Activated CD4-positive, alpha-beta T cell treated with anti-CD3 and anti-CD28 coated beads for 36 hours (primary cell): ENCODE data around the gene DGKZ. TPM values are rescaled to one million over a fixed set of nuclear protein-coding genes. Genes with fewer than 3 reads are reported as not detected.

Experiments used
- ATAC-seq: fragments of 200-7000 bp; cut with Tn5 transposase; one replicate; pipeline ENCODE4 v1.10.0; 2021; ENCODE audit warnings: mild to moderate bottlenecking, moderate library complexity
- CTCF ChIA-PET: fragments of 350-600 bp; sonication (Branson Sonifier 250); formaldehyde crosslinking; loops from one replicate; lab custom pipeline; 2021; ENCODE audit warnings: antibody characterized with exemption; lab: Charles Lee
- POLR2A ChIA-PET: fragments of 350-600 bp; sonication (Branson Sonifier 250); formaldehyde crosslinking; loops from one replicate; lab custom pipeline; 2021; ENCODE audit warnings: antibody characterized with exemption, inconsistent platforms; lab: Charles Lee
- DNase-seq: peaks from one replicate; pipeline ENCODE4 v3.0.0-alpha.2; 2020
- H3K27ac Mint-ChIP-seq: one replicate; pipeline ENCODE4 v1.8.0; 2021; ENCODE audit warnings: mixed read lengths
- H3K27me3 Mint-ChIP-seq: one replicate; pipeline ENCODE4 v1.8.0; 2021; ENCODE audit warnings: mixed read lengths
- H3K36me3 Mint-ChIP-seq: one replicate; pipeline ENCODE4 v1.8.0; 2021; ENCODE audit warnings: low read depth, mixed read lengths
- H3K4me1 Mint-ChIP-seq: one replicate; pipeline ENCODE4 v1.8.0; 2021; ENCODE audit warnings: mixed read lengths
- H3K4me3 Mint-ChIP-seq: one replicate; pipeline ENCODE4 v1.8.0; 2021; ENCODE audit warnings: mild to moderate bottlenecking, moderate library complexity, mixed read lengths
- H3K9me3 Mint-ChIP-seq: one replicate; pipeline ENCODE4 v1.8.0; 2021; ENCODE audit warnings: low read depth, mixed read lengths
- intact Hi-C, 2 experiments: fragments of 100-400 bp; cut with DNase I in 1 of 2; cut with micrococcal nuclease in 1 of 2; formaldehyde crosslinking; loops; one replicate each; pipeline versions ENCODE4 v1.14.2 to v1.15.1; 2022 to 2024; cut with DNase I, micrococcal nuclease
- total RNA-seq, 2 experiments: library from RNA; stranded (reverse); gene quantifications; one replicate each; pipeline ENCODE4 v1.2.3, GENCODE V29; 2021

DGKZ gene
- total RNA-seq, 2 experiments from 2014 or later = 87.6 to 101 TPM

- H3K4me3 Mint-ChIP-seq = peak overlapping the region; percentile 72
- ChIA-PET POLR2A (no interaction called here), CTCF (interaction anchor here (0.6 to 3.3 kb wide), 5 partner anchors 9 to 142 kb away, joined by 3 to 9 read pairs (median 3); no protein-coding TSS in a partner anchor)
- ATAC-seq (peak; percentile 65), DNase-seq (peak; percentile 90)
- H3K27ac Mint-ChIP-seq = peak overlapping the region; percentile 58
- peaks cover 8% of the 10 kb centered on the region for H3K27me3 Mint-ChIP-seq
- intact Hi-C loops = loop anchor here (1.0 to 5.0 kb wide), 6 partner anchors 12 to 260 kb away; partner anchors contain the start of genes DGKZ (in 2 of the 2) and PHF21A (in 1 of the 2)
- H3K36me3 Mint-ChIP-seq = peaks cover 19% of the 10 kb centered on the region
- peaks cover 8% of the 10 kb centered on the region for H3K4me1 Mint-ChIP-seq
- no peaks in the 10 kb centered on the region for H3K9me3 Mint-ChIP-seq
These were observed 33.2 kb downstream of the DGKZ start for GRCh38 chr11:46380340-46381047.

GRCh38 chr11:46381048-46381818 lies 34.0 kb downstream of the DGKZ start, which contains the start of gene MDK:
TSS of gene MDK (plus strand) at chr11:46381669. CDS start at chr11:46382058, 389 bp downstream.
- Mint-ChIP-seq H3K36me3 (peaks cover 17% of the 10 kb centered on the region), H3K4me3 (peak within 1 kb of the TSS; percentile 72), H3K27me3 (peaks cover 12% of the 10 kb centered on the region), H3K4me1 (peaks cover 8% of the 10 kb centered on the region), H3K27ac (peak within 1 kb of the TSS; percentile 51), H3K9me3 (no peaks in the 10 kb centered on the region)
- intact Hi-C loops = loop anchor here (1.0 to 5.0 kb wide), 4 partner anchors 11 to 260 kb away; partner anchors contain the start of genes DGKZ (in 1 of the 2) and PHF21A (in 1 of the 2)
- ChIA-PET CTCF (interaction anchor here (0.6 to 3.3 kb wide), 2 partner anchors 8 to 29 kb away, joined by 3 to 9 read pairs; no protein-coding TSS in a partner anchor), POLR2A (no interaction called here)
- ATAC-seq = peak; percentile 11
- peak; percentile 48 for DNase-seq

DNA sequence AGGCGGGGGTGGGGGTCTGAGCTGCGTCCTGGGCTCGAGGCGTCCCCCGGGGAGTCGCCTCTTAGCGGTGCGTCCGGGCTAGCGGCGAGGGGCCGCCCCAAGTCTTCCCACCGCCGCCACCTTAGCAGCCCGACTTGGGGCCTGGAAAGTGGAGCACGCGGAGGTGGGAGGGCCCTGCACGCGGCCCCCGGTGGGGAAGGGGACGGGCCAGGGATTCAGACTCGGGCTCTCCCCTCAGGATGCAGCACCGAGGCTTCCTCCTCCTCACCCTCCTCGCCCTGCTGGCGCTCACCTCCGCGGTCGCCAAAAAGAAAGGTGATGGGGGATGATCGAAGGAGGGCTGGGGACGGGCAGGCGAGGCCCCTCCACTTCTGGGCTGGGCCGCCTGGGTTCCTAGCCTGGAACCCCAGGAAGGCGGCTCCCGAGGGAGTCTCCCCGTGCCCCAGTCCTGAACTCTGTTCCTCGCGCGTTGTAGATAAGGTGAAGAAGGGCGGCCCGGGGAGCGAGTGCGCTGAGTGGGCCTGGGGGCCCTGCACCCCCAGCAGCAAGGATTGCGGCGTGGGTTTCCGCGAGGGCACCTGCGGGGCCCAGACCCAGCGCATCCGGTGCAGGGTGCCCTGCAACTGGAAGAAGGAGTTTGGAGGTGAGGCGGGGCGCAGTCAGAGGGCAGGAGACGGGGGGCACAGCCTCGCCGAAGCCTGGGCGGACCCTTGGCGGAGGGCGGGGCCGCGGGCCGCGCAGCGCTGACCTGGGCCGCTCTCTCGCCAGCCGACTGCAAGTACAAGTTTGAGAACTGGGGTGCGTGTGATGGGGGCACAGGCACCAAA lies 34.8 kb downstream of the DGKZ start:
- ATAC-seq = peak; percentile 17
- ChIA-PET CTCF (interaction anchor here (1.1 kb wide), 1 partner anchor 30 kb away, joined by 3 read pairs; no protein-coding TSS in a partner anchor), POLR2A (no interaction called here)
- Mint-ChIP-seq H3K4me1 (peaks cover 8% of the 10 kb centered on the region), H3K9me3 (no peaks in the 10 kb centered on the region), H3K27me3 (peaks cover 20% of the 10 kb centered on the region), H3K27ac (no peak overlapping the region), H3K36me3 (peaks cover 9% of the 10 kb centered on the region), H3K4me3 (peak overlapping the region; percentile 65)
- intact Hi-C loops = loop anchor here (1.0 to 5.0 kb wide), 4 partner anchors 10 to 261 kb away; partner anchors contain the start of genes DGKZ (in 1 of the 2) and PHF21A (in 1 of the 2)
- DNase-seq = peak; percentile 62

- H3K9me3 Mint-ChIP-seq = no peaks in the 10 kb centered on the region
- H3K4me1 Mint-ChIP-seq = peaks cover 8% of the 10 kb centered on the region
- H3K36me3 Mint-ChIP-seq = peaks cover 2% of the 10 kb centered on the region
- ChIA-PET CTCF (interaction anchor here (0.6 to 1.6 kb wide), 8 partner anchors 9 to 314 kb away, joined by 3 to 9 read pairs (median 4); partner anchors contain the start of gene CHRM4), POLR2A (interaction anchor here (1.2 kb wide), 1 partner anchor 9 kb away, joined by 3 read pairs; the partner anchor contains the start of gene CHRM4)
- H3K27me3 Mint-ChIP-seq = peaks cover 24% of the 10 kb centered on the region
- no peak overlapping the region for H3K27ac Mint-ChIP-seq
- H3K4me3 Mint-ChIP-seq = no peak overlapping the region
- intact Hi-C loops = loop anchor here (5.0 kb wide), 2 partner anchors 36 to 146 kb away; partner anchors contain the start of gene DGKZ (in 1 of the 2)
- no peak for ATAC-seq
- DNase-seq = peak; percentile 15
These were observed 35.6 kb downstream of the DGKZ start for GRCh38 chr11:46382646-46383403.

DNA sequence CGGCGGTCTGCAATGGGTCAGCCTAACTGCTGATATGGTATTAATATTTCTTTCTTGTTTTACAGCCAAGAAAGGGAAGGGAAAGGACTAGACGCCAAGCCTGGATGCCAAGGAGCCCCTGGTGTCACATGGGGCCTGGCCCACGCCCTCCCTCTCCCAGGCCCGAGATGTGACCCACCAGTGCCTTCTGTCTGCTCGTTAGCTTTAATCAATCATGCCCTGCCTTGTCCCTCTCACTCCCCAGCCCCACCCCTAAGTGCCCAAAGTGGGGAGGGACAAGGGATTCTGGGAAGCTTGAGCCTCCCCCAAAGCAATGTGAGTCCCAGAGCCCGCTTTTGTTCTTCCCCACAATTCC lies 36.1 kb downstream of the DGKZ start:
- ATAC-seq = no peak
- Mint-ChIP-seq H3K9me3 (no peaks in the 10 kb centered on the region), H3K36me3 (no peaks in the 10 kb centered on the region), H3K27ac (no peak overlapping the region), H3K4me3 (no peak overlapping the region), H3K4me1 (peaks cover 12% of the 10 kb centered on the region), H3K27me3 (peaks cover 29% of the 10 kb centered on the region)
- POLR2A ChIA-PET = interaction anchor here (1.2 kb wide), 1 partner anchor 9 kb away, joined by 3 read pairs; the partner anchor contains the start of gene CHRM4
- CTCF ChIA-PET = interaction anchor here (0.6 to 1.6 kb wide), 8 partner anchors 9 to 313 kb away, joined by 3 to 9 read pairs (median 4); partner anchors contain the start of gene CHRM4
- DNase-seq = no peak
- intact Hi-C loops = loop anchor here (5.0 kb wide), 2 partner anchors 36 to 146 kb away; partner anchors contain the start of gene DGKZ (in 1 of the 2)

GRCh38 chr11:46383974-46384701 lies 36.9 kb downstream of the DGKZ start:
- H3K36me3 Mint-ChIP-seq = no peaks in the 10 kb centered on the region
- POLR2A ChIA-PET = interaction anchor here (1.2 kb wide), 1 partner anchor 8 kb away, joined by 3 read pairs; the partner anchor contains the start of gene CHRM4
- H3K27me3 Mint-ChIP-seq = peaks cover 36% of the 10 kb centered on the region
- H3K4me3 Mint-ChIP-seq = no peak overlapping the region
- DNase-seq (peak; percentile 28), ATAC-seq (no peak)
- intact Hi-C loops = loop anchor here (5.0 kb wide), 2 partner anchors 37 to 147 kb away; partner anchors contain the start of gene DGKZ (in 1 of the 2)
- CTCF ChIA-PET = interaction anchor here (0.6 to 1.6 kb wide), 6 partner anchors 8 to 145 kb away, joined by 3 to 9 read pairs (median 4); partner anchors contain the start of gene CHRM4
- H3K27ac Mint-ChIP-seq = no peak overlapping the region
- peaks cover 12% of the 10 kb centered on the region for H3K4me1 Mint-ChIP-seq
- no peaks in the 10 kb centered on the region for H3K9me3 Mint-ChIP-seq

DNA sequence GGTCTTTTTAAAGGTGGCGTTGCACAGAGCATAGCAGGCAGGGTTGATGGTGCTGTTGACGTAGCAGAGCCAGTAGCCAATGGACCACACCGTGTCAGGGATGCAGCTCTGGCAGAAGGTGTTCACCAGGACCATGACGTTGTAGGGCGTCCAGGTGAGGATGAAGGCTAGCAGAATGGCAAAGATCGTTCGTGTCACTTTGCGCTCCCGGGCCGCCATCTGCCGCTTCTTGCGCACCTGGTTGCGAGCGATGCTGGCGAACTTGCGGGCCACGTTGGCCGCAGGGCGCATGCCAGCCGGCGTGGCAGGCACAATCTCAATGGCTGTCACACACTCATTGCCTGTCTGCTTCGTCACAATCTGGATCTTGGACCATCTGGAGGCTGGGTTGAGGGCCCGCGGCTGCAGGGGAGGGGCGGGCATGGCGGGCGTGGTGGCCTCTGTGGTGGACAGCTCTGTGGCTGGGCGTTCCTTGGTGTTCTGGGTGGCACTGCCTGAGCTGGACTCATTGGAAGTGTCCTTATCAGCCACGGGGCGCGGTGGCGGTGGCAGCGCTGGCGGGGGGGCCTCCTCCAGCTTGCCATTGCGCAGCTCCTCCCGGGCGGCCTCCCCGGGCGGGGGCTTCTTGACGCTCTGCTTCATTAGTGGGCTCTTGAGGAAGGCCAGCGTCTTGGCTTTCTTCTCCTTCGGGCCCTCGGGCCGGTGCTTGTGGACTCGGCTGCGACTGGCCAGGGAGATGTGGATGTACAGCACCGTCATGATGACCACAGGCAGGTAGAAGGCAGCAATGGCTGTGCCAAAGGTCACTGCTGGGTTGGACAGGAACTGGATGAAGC lies 38.1 kb downstream of the DGKZ start:
- Mint-ChIP-seq H3K4me1 (peaks cover 18% of the 10 kb centered on the region), H3K9me3 (no peaks in the 10 kb centered on the region), H3K27me3 (peaks cover 46% of the 10 kb centered on the region), H3K36me3 (no peaks in the 10 kb centered on the region), H3K4me3 (no peak overlapping the region), H3K27ac (no peak overlapping the region)
- intact Hi-C loops = loop anchor here in 1 of 2 experiments (5.0 kb wide), 1 partner anchor 152 kb away; no protein-coding TSS in a partner anchor
- DNase-seq (no peak), ATAC-seq (no peak)
- ChIA-PET POLR2A (no interaction called here), CTCF (no interaction called here)

DNA sequence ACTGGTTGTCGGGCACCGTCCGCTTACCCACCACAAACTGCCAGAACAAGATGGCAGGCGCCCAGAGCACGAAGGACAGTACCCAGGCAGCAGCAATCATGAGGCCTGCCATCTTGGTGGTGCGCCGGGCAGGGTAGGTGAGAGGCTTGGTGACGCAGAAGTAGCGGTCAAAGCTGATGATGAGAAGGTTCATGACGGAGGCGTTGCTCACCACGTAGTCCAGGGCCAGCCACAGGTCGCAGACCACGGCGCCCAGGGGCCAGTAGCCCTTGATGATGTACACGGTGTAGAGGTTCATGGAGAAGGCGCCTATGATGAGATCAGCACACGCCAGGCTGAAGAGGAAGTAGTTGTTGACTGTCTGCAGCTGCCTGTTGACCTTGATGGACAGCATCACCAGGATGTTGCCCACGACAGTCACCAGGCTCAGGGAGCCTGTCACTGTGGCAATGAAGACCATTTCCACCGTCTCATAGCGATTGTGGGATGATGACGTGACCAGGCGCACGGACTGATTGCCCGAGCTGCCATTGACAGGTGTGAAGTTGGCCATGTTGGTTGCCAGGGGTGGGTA lies 38.8 kb downstream of the DGKZ start:
- CTCF ChIA-PET = interaction anchor here (0.8 kb wide), 1 partner anchor 788 kb away, joined by 6 read pairs; no protein-coding TSS in a partner anchor
- POLR2A ChIA-PET = no interaction called here
- intact Hi-C loops = loop anchor here in 1 of 2 experiments (5.0 kb wide), 1 partner anchor 151 kb away; no protein-coding TSS in a partner anchor
- peaks cover 21% of the 10 kb centered on the region for H3K4me1 Mint-ChIP-seq
- ATAC-seq = no peak
- H3K36me3 Mint-ChIP-seq = no peaks in the 10 kb centered on the region
- DNase-seq = no peak
- H3K4me3 Mint-ChIP-seq = no peak overlapping the region
- no peak overlapping the region for H3K27ac Mint-ChIP-seq
- H3K27me3 Mint-ChIP-seq = peaks cover 50% of the 10 kb centered on the region
- H3K9me3 Mint-ChIP-seq = no peaks in the 10 kb centered on the region
